ENCODE measurements around the gene OLFML1.

OLFML1 gene

DNA sequence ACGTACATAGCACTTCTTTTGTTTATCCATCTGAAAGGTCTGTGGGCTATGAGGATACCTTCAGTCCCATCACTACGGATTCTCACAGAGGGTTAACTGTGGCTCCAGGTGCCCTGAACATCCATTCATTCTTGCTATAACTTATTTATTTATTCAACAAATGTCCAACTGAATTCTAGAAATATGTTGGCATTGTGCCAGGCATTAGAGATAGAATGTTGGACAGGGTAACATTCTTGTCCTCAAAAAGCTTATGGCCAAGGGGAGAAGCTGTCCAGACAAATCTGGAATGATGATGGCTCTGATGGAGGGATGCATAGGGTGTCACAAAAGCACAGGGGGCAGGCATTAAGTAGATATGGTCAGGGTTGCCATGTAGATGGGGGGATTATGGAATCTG, 8.4 kb downstream of the OLFML1 start:
- ATAC-seq: no peak
- TF ChIP-seq ZNF8 (CRISPR knock-in tag; IDR thresholded peaks at IDR 0.05) (no peak), ESRRG (CRISPR knock-in tag; IDR thresholded peaks at IDR 0.05) (no peak), GLIS3 (CRISPR knock-in tag; IDR thresholded peaks at IDR 0.05) (no peak), CSDC2 (CRISPR knock-in tag; IDR thresholded peaks at IDR 0.05) (no peak), SNAI2 (CRISPR knock-in tag; IDR thresholded peaks at IDR 0.05) (no peak), TCF4 (CRISPR knock-in tag; IDR thresholded peaks at IDR 0.05; ENCODE audit: borderline replicate concordance) (no peak), ZFP3 (CRISPR knock-in tag; IDR thresholded peaks at IDR 0.05) (no peak), ARNTL (CRISPR knock-in tag; IDR thresholded peaks at IDR 0.05; ENCODE audit: borderline replicate concordance, low read depth) (no peak), ZFP30 (CRISPR knock-in tag; IDR thresholded peaks at IDR 0.05) (no peak), TOX (CRISPR knock-in tag; IDR thresholded peaks at IDR 0.05; ENCODE audit: borderline replicate concordance) (no peak), ISL1 (CRISPR knock-in tag; IDR thresholded peaks at IDR 0.05) (no peak), ZNF70 (CRISPR knock-in tag; IDR thresholded peaks at IDR 0.05) (no peak), OSR1 (CRISPR knock-in tag; IDR thresholded peaks at IDR 0.05) (no peak), ZNF565 (CRISPR knock-in tag; conservative IDR thresholded peaks at IDR 0.05; ENCODE audit: low read depth) (no peak)
- TF ChIP-seq, protein P1, sequence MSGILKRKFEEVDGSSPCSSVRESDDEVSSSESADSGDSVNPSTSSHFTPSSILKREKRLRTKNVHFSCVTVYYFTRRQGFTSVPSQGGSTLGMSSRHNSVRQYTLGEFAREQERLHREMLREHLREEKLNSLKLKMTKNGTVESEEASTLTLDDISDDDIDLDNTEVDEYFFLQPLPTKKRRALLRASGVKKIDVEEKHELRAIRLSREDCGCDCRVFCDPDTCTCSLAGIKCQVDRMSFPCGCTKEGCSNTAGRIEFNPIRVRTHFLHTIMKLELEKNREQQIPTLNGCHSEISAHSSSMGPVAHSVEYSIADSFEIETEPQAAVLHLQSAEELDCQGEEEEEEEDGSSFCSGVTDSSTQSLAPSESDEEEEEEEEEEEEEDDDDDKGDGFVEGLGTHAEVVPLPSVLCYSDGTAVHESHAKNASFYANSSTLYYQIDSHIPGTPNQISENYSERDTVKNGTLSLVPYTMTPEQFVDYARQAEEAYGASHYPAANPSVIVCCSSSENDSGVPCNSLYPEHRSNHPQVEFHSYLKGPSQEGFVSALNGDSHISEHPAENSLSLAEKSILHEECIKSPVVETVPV (CRISPR knock-in tag; IDR thresholded peaks at IDR 0.05): no peak
- TF ChIP-seq, protein P2, sequence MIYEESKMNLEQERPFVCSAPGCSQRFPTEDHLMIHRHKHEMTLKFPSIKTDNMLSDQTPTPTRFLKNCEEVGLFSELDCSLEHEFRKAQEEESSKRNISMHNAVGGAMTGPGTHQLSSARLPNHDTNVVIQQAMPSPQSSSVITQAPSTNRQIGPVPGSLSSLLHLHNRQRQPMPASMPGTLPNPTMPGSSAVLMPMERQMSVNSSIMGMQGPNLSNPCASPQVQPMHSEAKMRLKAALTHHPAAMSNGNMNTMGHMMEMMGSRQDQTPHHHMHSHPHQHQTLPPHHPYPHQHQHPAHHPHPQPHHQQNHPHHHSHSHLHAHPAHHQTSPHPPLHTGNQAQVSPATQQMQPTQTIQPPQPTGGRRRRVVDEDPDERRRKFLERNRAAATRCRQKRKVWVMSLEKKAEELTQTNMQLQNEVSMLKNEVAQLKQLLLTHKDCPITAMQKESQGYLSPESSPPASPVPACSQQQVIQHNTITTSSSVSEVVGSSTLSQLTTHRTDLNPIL (CRISPR knock-in tag; IDR thresholded peaks at IDR 0.05; ENCODE audit: low read depth): no peak
- TF ChIP-seq, protein P3, sequence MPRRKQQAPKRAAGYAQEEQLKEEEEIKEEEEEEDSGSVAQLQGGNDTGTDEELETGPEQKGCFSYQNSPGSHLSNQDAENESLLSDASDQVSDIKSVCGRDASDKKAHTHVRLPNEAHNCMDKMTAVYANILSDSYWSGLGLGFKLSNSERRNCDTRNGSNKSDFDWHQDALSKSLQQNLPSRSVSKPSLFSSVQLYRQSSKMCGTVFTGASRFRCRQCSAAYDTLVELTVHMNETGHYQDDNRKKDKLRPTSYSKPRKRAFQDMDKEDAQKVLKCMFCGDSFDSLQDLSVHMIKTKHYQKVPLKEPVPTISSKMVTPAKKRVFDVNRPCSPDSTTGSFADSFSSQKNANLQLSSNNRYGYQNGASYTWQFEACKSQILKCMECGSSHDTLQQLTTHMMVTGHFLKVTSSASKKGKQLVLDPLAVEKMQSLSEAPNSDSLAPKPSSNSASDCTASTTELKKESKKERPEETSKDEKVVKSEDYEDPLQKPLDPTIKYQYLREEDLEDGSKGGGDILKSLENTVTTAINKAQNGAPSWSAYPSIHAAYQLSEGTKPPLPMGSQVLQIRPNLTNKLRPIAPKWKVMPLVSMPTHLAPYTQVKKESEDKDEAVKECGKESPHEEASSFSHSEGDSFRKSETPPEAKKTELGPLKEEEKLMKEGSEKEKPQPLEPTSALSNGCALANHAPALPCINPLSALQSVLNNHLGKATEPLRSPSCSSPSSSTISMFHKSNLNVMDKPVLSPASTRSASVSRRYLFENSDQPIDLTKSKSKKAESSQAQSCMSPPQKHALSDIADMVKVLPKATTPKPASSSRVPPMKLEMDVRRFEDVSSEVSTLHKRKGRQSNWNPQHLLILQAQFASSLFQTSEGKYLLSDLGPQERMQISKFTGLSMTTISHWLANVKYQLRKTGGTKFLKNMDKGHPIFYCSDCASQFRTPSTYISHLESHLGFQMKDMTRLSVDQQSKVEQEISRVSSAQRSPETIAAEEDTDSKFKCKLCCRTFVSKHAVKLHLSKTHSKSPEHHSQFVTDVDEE (CRISPR knock-in tag; IDR thresholded peaks at IDR 0.05): no peak

DNA sequence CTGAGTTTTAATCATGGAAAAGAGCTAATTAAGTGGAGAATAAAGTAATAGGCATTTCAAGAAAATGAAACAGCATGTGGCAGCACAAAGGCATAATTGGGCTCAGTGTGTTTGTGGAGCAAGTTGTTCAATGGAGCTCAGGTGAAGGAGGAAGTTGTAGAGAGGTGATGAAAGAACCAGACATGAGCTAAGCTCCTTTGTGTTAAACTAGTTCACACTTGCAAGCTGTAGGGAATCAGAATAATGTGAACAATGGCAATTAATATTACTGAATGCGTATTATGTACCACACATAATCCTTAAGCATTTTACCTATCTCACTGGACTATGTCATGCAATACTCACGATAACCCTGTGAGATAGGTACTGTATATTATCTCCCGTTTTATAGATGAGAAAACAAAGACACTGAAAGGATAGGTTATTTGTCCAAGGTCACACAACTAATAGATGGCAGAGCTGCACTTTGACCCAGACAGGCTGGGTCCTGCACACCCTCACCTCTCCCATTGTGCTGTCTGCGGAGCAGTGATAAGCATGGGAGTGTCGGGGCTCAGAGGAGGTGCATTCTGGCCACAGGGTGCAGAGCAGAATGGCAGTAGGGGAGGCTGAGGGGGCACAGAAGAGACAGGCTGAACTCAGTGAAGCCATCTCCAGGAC, 8.9 kb downstream of the OLFML1 start:
- TF ChIP-seq ISL1 (CRISPR knock-in tag; IDR thresholded peaks at IDR 0.05) (no peak), SNAI2 (CRISPR knock-in tag; IDR thresholded peaks at IDR 0.05) (no peak), ZFP30 (CRISPR knock-in tag; IDR thresholded peaks at IDR 0.05) (no peak), CSDC2 (CRISPR knock-in tag; IDR thresholded peaks at IDR 0.05) (no peak), ESRRG (CRISPR knock-in tag; IDR thresholded peaks at IDR 0.05) (no peak), GLIS3 (CRISPR knock-in tag; IDR thresholded peaks at IDR 0.05) (no peak), RARB (CRISPR knock-in tag; IDR thresholded peaks at IDR 0.05) (no peak), ARNTL (CRISPR knock-in tag; IDR thresholded peaks at IDR 0.05; ENCODE audit: borderline replicate concordance, low read depth) (no peak), ZC3H10 (CRISPR knock-in tag; IDR thresholded peaks at IDR 0.05) (no peak)
- no peak for ATAC-seq

DNA sequence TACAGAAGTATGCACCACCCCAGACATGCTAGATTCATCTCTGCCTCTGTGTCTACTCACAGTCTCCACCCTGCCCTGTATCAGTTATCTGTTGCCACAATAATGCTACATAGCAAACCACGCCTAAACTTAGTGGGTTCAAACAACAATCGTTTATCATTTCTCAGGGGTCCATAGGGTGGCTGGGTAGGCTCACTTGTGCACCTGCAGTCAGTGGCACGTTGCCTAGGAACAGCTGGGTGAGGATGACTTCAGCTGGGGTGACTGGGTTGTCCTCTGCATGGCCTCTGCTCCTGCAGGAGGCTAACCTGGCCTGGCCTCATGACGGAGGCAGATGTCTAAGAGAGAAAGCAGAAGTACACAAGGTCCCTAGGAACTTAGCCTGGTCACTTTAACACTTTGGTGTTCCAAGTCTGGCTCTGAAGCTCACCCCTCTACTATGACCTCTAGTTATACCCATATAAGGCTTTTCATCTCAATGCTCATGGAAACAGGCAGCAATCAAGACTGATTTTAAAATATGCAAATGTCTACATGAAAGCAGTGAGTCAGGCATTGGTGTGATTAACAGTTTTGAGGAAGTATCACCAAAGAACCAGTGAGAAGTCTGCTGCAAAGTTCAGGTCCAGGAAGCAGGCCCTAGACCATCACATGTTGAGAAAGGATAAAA, 10.7 kb downstream of the OLFML1 start:
- TF ChIP-seq, protein P4, sequence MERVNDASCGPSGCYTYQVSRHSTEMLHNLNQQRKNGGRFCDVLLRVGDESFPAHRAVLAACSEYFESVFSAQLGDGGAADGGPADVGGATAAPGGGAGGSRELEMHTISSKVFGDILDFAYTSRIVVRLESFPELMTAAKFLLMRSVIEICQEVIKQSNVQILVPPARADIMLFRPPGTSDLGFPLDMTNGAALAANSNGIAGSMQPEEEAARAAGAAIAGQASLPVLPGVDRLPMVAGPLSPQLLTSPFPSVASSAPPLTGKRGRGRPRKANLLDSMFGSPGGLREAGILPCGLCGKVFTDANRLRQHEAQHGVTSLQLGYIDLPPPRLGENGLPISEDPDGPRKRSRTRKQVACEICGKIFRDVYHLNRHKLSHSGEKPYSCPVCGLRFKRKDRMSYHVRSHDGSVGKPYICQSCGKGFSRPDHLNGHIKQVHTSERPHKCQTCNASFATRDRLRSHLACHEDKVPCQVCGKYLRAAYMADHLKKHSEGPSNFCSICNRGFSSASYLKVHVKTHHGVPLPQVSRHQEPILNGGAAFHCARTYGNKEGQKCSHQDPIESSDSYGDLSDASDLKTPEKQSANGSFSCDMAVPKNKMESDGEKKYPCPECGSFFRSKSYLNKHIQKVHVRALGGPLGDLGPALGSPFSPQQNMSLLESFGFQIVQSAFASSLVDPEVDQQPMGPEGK (CRISPR knock-in tag; IDR thresholded peaks at IDR 0.05; ENCODE audit: borderline replicate concordance): no peak
- TF ChIP-seq ARNTL (CRISPR knock-in tag; IDR thresholded peaks at IDR 0.05; ENCODE audit: borderline replicate concordance, low read depth) (no peak), PPARA (CRISPR knock-in tag; IDR thresholded peaks at IDR 0.05; ENCODE audit: borderline replicate concordance) (no peak), ISL1 (CRISPR knock-in tag; IDR thresholded peaks at IDR 0.05) (no peak), ZNF8 (CRISPR knock-in tag; IDR thresholded peaks at IDR 0.05) (no peak), ZNF70 (CRISPR knock-in tag; IDR thresholded peaks at IDR 0.05) (no peak)
- TF ChIP-seq, protein P3 (CRISPR knock-in tag; IDR thresholded peaks at IDR 0.05): no peak
- TF ChIP-seq, protein P5, sequence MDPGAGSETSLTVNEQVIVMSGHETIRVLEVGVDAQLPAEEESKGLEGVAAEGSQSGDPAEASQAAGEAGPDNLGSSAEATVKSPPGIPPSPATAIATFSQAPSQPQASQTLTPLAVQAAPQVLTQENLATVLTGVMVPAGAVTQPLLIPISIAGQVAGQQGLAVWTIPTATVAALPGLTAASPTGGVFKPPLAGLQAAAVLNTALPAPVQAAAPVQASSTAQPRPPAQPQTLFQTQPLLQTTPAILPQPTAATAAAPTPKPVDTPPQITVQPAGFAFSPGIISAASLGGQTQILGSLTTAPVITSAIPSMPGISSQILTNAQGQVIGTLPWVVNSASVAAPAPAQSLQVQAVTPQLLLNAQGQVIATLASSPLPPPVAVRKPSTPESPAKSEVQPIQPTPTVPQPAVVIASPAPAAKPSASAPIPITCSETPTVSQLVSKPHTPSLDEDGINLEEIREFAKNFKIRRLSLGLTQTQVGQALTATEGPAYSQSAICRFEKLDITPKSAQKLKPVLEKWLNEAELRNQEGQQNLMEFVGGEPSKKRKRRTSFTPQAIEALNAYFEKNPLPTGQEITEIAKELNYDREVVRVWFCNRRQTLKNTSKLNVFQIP (CRISPR knock-in tag; IDR thresholded peaks at IDR 0.05; ENCODE audit: borderline replicate concordance, low read depth): no peak
- ATAC-seq: no peak

Data from SK-N-SH treated with all-trans-retinoic acid at 6 μM for 48 hours (cell line).